WI38 (cell line): ENCODE results near the gene CRMP1.
"Not testable (repeated sequence)": the region's sequence is repeated elsewhere in the genome, so short reads cannot be mapped to it uniquely, and the experiment has no call there.

Experiments
- H3K4me3 ChIP-seq: 2 replicates; pipeline ENCODE4 v1.5.1; 2011; ENCODE audit warnings: low read depth, mild to moderate bottlenecking, control low read depth, low read length
- TF ChIP-seq, protein P1 (sequence below): IDR thresholded peaks from 2 replicates; pipeline ENCODE4 v1.5.1; 2012; ENCODE audit warnings: low read depth, mild to moderate bottlenecking, control low read depth, low read length

CRMP1 gene

DNA sequence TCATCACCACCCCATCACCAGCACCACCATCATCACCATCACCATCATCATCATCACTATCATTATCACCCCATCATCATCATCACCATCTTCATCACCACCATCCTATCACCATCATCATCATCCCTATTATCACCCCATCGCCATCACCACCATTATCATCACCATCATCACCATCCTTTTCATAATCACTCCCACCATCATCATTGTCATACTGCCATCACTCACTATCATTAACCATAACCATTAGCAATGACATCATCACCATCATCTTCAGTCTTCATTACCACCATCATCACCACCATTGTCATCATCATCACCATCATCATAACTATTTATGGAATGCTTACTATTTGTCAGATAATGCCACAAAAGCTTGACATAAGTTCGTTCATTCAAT, 35.7 kb downstream of the CRMP1 start:
- TF ChIP-seq, protein P1, sequence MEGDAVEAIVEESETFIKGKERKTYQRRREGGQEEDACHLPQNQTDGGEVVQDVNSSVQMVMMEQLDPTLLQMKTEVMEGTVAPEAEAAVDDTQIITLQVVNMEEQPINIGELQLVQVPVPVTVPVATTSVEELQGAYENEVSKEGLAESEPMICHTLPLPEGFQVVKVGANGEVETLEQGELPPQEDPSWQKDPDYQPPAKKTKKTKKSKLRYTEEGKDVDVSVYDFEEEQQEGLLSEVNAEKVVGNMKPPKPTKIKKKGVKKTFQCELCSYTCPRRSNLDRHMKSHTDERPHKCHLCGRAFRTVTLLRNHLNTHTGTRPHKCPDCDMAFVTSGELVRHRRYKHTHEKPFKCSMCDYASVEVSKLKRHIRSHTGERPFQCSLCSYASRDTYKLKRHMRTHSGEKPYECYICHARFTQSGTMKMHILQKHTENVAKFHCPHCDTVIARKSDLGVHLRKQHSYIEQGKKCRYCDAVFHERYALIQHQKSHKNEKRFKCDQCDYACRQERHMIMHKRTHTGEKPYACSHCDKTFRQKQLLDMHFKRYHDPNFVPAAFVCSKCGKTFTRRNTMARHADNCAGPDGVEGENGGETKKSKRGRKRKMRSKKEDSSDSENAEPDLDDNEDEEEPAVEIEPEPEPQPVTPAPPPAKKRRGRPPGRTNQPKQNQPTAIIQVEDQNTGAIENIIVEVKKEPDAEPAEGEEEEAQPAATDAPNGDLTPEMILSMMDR, result no peak
- no peak overlapping the region for H3K4me3 ChIP-seq

DNA sequence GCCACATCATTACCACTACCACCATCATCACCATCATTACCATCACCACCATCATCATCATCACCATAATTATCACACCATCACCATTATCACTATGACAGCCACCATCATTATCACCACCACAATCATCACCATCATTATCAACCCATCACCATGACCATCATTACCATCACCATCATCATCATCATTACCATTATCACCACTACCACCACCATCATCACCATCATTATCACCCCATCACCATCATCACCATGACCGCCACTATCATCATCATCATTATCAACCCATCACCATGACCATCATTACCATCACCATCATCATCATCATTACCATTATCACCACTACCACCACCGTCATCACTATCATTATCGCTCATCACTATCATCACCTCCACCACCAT, 36.5 kb downstream of the CRMP1 start:
- not testable (repeated sequence) for H3K4me3 ChIP-seq

DNA sequence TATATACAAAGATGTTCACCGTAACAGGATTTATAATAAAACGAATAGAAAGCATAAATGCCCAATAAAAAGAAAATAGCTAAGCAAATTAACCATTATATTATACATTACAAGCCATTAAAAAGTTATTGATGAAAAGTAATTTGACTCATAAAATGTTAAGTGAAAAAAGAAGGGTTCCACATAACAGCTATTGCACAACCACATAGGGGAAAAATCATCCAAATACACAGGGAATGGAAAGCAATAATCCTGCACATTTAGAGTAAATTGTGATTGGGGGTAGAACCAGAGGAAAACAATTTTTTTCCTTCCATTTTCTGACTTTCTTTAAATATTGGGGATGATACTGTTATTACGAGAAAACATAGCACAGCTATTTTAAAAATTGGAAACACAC, 38.0 kb downstream of the CRMP1 start:
- TF ChIP-seq, protein P1, result no peak
- no peak overlapping the region for H3K4me3 ChIP-seq

DNA sequence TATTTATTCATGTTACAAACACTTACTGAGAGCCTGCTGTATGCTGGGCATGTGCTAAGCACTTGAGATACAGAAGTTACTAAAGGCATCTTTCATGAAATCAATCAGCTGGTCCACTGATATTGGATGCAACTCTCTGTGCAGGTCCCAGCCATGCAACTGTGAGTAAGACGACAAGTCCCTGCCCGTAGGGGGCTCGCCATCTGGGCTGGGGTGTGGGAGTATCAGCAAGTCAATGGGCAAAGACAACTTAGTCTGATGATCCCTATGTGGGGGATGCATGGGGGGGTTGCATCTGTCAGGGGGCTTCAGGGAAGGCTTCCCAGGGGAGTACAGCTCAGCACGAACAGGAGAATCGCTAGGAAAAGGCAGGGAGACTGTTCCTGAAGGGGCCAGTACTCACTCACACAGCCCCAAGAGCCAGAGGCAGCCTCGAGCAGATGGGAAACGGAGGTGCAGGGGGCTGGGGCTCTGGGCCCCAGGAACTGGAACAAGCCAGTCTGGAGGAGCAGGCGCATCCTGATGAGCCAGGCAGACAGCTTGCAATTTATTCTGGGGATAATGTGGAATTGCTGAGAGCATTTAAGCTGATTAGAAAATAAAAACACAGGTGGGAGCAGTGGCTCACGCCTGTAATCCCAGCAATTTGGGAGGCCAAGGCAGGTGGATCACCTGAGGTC, 40.2 kb downstream of the CRMP1 start:
- TF ChIP-seq, protein P1, result no peak
- H3K4me3 ChIP-seq, result no peak overlapping the region

DNA sequence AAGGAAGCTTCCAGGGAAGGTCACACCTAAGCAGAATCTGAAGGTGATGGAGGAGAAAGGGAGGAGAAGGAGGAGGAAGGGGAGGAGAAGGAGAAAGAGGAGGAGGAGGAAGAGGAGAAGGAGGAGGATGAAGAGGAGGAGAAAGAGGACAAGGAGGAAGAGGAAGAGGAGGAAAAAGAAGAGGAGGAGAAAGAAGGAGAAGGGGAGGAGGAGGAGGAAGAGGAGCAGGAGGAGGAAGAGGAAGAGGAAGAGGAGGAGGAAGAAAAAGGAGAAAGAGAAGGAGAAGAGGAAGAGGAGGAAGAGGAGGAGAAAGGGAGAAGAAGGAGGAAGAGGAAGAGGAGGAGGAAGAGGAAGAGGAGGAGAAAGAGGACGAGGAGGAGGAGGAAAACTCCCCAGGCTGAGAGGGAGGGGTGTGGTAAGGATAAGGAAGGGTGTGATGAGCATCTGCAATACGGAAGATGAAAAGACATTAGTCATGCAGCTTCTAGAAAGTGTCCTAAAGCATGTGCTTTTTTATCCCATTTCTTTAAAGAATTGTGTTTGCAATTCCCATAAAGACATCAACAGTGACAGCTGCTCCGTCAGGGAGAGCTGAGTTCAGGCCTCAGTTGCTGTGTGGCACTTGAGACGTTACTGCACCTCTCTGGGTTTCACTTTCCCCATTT, 41.1 kb downstream of the CRMP1 start:
- TF ChIP-seq, protein P1, result no peak
- no peak overlapping the region for H3K4me3 ChIP-seq

DNA sequence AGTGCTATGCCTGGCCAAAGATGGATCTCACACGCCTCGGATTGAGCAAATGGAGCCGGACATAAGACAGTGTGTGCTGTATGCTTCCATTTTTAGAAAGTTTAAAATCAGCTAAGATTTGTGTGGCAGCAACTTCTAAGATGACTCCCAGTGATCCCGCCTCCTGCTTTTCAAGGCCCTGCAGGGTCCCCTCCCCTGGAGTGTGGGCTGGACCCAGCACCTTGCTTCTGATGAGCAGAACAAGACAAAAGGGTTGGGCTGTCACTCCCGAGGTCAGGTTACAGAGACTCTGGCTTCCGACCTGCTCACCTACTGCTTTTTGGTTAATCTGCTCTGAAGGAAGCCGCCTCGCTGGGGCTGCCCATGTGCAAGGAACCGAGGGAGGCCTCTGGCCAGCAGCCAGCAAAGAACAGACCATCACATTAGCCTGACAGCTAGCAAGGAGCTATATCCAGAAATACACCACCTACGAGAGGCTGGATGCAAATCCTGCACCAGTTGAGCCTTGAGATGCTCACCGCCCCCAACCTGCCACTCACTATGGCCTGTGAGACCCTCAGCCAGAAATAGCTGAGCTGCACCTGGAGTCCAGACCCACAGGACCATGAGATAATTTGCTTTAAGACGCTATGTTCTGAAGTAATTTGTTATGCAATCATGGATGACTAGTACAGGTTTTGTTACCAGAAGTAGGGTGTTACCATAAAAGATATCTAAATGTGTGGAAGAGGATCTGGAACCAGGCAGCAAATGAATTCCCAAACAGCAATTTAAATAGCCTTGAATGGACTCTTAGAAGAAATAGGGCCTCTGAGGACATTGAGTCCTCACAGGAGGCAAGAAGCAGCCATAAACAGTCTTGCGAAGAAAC, 47.6 kb downstream of the CRMP1 start:
- TF ChIP-seq, protein P1, result no peak
- H3K4me3 ChIP-seq, result no peak overlapping the region

DNA sequence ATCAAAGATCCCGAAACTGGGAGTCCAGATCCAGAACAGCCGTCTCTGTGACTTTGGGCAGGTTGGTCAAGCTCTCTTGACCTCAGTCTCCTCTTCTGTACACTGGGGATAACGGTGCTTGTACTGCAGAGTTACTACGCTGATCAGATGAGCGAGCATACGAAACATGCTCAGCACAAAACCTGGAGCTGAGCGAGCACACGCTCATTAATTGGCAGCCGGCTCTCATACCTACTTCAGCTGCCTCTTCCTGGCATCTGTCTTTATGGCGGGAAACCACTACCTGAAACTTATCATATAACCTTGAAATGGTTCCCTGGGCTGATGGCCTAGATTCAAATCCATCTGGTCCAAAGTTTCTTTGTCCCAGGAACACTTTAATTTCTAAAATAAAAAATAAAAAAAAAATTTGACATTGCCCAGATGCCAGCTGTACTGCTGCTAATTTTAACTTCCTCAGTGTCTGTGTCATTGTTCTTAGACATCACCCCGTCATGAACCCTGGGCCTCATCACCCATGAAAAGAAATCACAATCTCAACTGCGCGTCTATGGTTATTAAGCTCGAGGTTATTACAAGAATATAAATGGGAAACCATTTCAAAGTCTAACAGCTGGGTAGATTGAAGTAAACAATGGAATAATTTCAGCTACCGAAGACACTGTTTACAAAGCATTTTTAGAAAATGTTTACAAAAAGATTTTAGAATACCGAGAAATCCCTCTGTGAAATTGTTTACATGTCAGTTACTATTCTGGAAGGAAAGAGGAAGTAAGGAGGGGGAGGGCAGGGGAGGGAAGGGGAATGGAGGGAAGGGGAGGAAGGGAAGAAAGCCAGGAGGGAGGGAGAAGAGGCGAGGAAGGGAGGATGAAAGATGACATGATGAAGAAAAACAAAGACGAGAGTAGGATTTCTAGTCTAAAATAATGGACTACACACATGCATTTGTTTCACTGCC, 49.0 kb downstream of the CRMP1 start:
- H3K4me3 ChIP-seq, result no peak overlapping the region
- TF ChIP-seq, protein P1, result no peak
